Spleen (tissue), 11 donors: Measurements from ENCODE around the gene PNPLA3. TPM values are rescaled to one million over a fixed set of nuclear protein-coding genes. Genes with fewer than 3 reads are reported as not detected.

Source experiments
- DNase-seq: peaks from one replicate; pipeline ENCODE4 v3.0.0-alpha.2; 2020
- H3K27ac ChIP-seq, 8 donors: fragments of 200-600 bp; sonication (generic) in 7 of 8; 1 replicate in 4 of 8; 2 replicates in 4 of 8; pipeline versions ENCODE4 v1.5.0 to v1.8.0; 2016 to 2021; ENCODE audit warnings: inconsistent platforms in 4 of 8, mild to moderate bottlenecking in 4 of 8, moderate library complexity in 1 of 8
- H3K27me3 ChIP-seq, 7 donors: fragments of 200-600 bp; sonication (generic) in 6 of 7; replicated peaks in 1 of 7; 1 replicate in 4 of 7; 2 replicates in 3 of 7; pipeline versions ENCODE4 v1.5.0 to v1.8.0; 2016 to 2021; ENCODE audit warnings: inconsistent platforms in 3 of 7, mild to moderate bottlenecking in 1 of 7
- H3K36me3 ChIP-seq, 6 donors: fragments of 200-600 bp; sonication (generic) in 5 of 6; 1 replicate in 4 of 6; 2 replicates in 2 of 6; pipeline versions ENCODE4 v1.5.0 to v1.8.0; 2016 to 2021; ENCODE audit warnings: inconsistent platforms in 2 of 6
- H3K4me1 ChIP-seq, 6 donors: fragments of 200-600 bp; sonication (generic) in 5 of 6; 1 replicate in 3 of 6; 2 replicates in 3 of 6; pipeline versions ENCODE4 v1.5.0 to v1.8.0; 2016 to 2021; ENCODE audit warnings: inconsistent platforms in 3 of 6
- H3K4me3 ChIP-seq, 8 donors: fragments of 200-600 bp; sonication (generic) in 7 of 8; 1 replicate in 4 of 8; 2 replicates in 4 of 8; pipeline versions ENCODE4 v1.5.0 to v1.8.0; 2016 to 2021; ENCODE audit warnings: inconsistent platforms in 4 of 8, mild to moderate bottlenecking in 4 of 8, moderate library complexity in 2 of 8
- H3K9me3 ChIP-seq, 8 donors: fragments of 200-600 bp; sonication (generic) in 7 of 8; 1 replicate in 4 of 8; 2 replicates in 4 of 8; pipeline versions ENCODE4 v1.5.0 to v1.8.0; 2016 to 2021; ENCODE audit warnings: inconsistent platforms in 4 of 8
- CTCF ChIP-seq, 11 experiments: fragments of 200-600 bp in 7 of 11; fragments of 450-650 bp in 4 of 11; sonication (generic) in 4 of 11; IDR thresholded peaks in 8 of 11; conservative IDR thresholded peaks in 3 of 11; 1 replicate in 7 of 11; 2 replicates in 4 of 11; pipeline versions ENCODE4 v1.4.0 to v1.8.0; 2016 to 2021; ENCODE audit warnings: antibody characterized with exemption in 11 of 11, inconsistent platforms in 4 of 11, mild to moderate bottlenecking in 1 of 11
- POLR2A ChIP-seq, 3 donors: fragments of 450-650 bp; IDR thresholded peaks; one replicate each; pipeline ENCODE4 v1.5.1; 2017; ENCODE audit warnings: antibody characterized with exemption in 3 of 3, mild to moderate bottlenecking in 1 of 3
- POLR2AphosphoS5 ChIP-seq, 3 donors: sonication (generic); formaldehyde crosslinking; IDR thresholded peaks; one replicate each; pipeline ENCODE4 v1.5.1; 2017; ENCODE audit warnings: antibody characterized with exemption in 3 of 3
- WGBS, 5 donors: extraction: QIAGEN DNeasy Blood & Tissue Kit in 3 of 5; methylation state at CpG; one replicate each; pipeline versions ENCODE4 v1.1.5 to v1.1.7; 2013 to 2018; 5-methylcytosine and 5-hydroxymethylcytosine counted together
- intact Hi-C: fragments of 100-400 bp; cut with DNase I; formaldehyde crosslinking; loops from one replicate; pipeline ENCODE4 v1.15.0; 2023; ENCODE audit warnings: low total_unique reads
- polyA plus RNA-seq, 3 donors: library from polyadenylated mRNA; stranded (reverse); fragments of 200-250 nt; gene quantifications; one replicate each; pipeline ENCODE4 v1.2.1, GENCODE V29; 2013
- total RNA-seq, 7 donors: library from RNA; depleted of rRNA in 3 of 7; stranded (reverse); fragments of >200 nt in 3 of 7; fragmentation: NEBNext Ultra II Directional in 4 of 7; extraction: Animal tissue kit (Norgen Biotek cat#: 25700) in 4 of 7; gene quantifications; one replicate each; pipeline versions ENCODE4 v1.1.0 to v1.2.1, GENCODE V29; 2016 to 2021
- donor health status: healthy with polysubstance abuse.
- donor health status: DM: no; HTN: no; CAD: no; lungs with moderate emphysema.
- donor health status: DM: no; HTN: no; CAD: no.
- donor health status: Bipolar disorder and iron deficiency.
- donor health status: healthy.
- donor health status: DM: no; HTN: no; CAD: no.
- donor health status: DM: yes; HTN: yes; CAD: no.

The PNPLA3 gene
- total and polyA plus RNA-seq, 10 donors: 0.21 to 2.7 (median 1.2) TPM; not detected in 2

GRCh38 chr22:43922123-43922522 lies 1.5 kb upstream of the PNPLA3 start:
- Histone ChIP-seq H3K36me3 (no peaks in the 10 kb centered on the region), H3K4me3 (no peak overlapping the region), H3K27me3 (peaks cover 0 to 88% (median 23%) of the 10 kb centered on the region in 7 donors), H3K27ac (no peak overlapping the region), H3K9me3 (no peaks in the 10 kb centered on the region), H3K4me1 (peaks cover 0 to 22% (median 17%) of the 10 kb centered on the region in 6 donors)
- no peak for TF ChIP-seq POLR2AphosphoS5 (IDR thresholded peaks at IDR 0.05)
- no peak for TF ChIP-seq CTCF (IDR thresholded peaks at IDR 0.05 in 8 of 11, conservative IDR thresholded peaks at IDR 0.05 in 3 of 11)
- no peak for TF ChIP-seq POLR2A (IDR thresholded peaks at IDR 0.05)
- intact Hi-C loops: no loop called here
- 55 to 100% (median 89%) methylated on average over 1 to 3 of the region's 3 CpGs for WGBS, 5 donors
- no peak for DNase-seq

- WGBS, 5 donors: 0 to 2% (median 0%) methylated on average over 9 to 13 of the region's 13 CpGs
- Histone ChIP-seq H3K4me1 (peaks cover 0 to 22% (median 17%) of the 10 kb centered on the region in 6 donors), H3K4me3 (peak overlapping the region in 7 of 8 donors; percentile 52 to 86 (median 66)), H3K27ac (peak overlapping the region in 2 of 8 donors; percentile 5 to 36), H3K27me3 (peaks cover 0 to 77% (median 23%) of the 10 kb centered on the region in 7 donors), H3K9me3 (no peaks in the 10 kb centered on the region), H3K36me3 (no peaks in the 10 kb centered on the region)
- intact Hi-C loops: no loop called here
- TF ChIP-seq POLR2AphosphoS5 (IDR thresholded peaks at IDR 0.05) (no peak), POLR2A (IDR thresholded peaks at IDR 0.05) (no peak), CTCF (IDR thresholded peaks at IDR 0.05 in 8 of 11, conservative IDR thresholded peaks at IDR 0.05 in 3 of 11) (no peak)
- no peak for DNase-seq
These were observed 414 bp upstream of the PNPLA3 start for GRCh38 chr22:43923191-43923590.

GRCh38 chr22:43924877-43925276 lies 1.3 kb downstream of the PNPLA3 start:
- 58 to 71% (median 67%) methylated on average over 7 of the region's 7 CpGs for WGBS, 5 donors
- DNase-seq: no peak
- Histone ChIP-seq H3K27me3 (peaks cover 0 to 62% (median 23%) of the 10 kb centered on the region in 7 donors), H3K4me1 (peaks cover 0 to 22% (median 17%) of the 10 kb centered on the region in 6 donors), H3K27ac (no peak overlapping the region), H3K36me3 (no peaks in the 10 kb centered on the region), H3K9me3 (no peaks in the 10 kb centered on the region), H3K4me3 (peak overlapping the region in 1 of 8 donors; percentile 86)
- intact Hi-C loops: no loop called here
- TF ChIP-seq POLR2AphosphoS5 (IDR thresholded peaks at IDR 0.05) (no peak), CTCF (IDR thresholded peaks at IDR 0.05 in 8 of 11, conservative IDR thresholded peaks at IDR 0.05 in 3 of 11) (no peak), POLR2A (IDR thresholded peaks at IDR 0.05) (no peak)

- no peaks in the 10 kb centered on the region for H3K9me3 ChIP-seq
- TF ChIP-seq CTCF (IDR thresholded peaks at IDR 0.05 in 8 of 11, conservative IDR thresholded peaks at IDR 0.05 in 3 of 11): no peak
- no peak for TF ChIP-seq POLR2A (IDR thresholded peaks at IDR 0.05)
- TF ChIP-seq POLR2AphosphoS5 (IDR thresholded peaks at IDR 0.05): no peak
- intact Hi-C loops: no loop called here
- peaks cover 0 to 22% (median 17%) of the 10 kb centered on the region in 6 donors for H3K4me1 ChIP-seq
- 68 to 80% (median 74%) methylated on average over 4 to 6 of the region's 6 CpGs for whole genome bisulfite sequencing, 5 donors
- H3K27ac ChIP-seq: no peak overlapping the region
- no peaks in the 10 kb centered on the region for H3K36me3 ChIP-seq
- no peak for DNase-seq
- H3K27me3 ChIP-seq: peaks cover 0 to 54% (median 23%) of the 10 kb centered on the region in 7 donors
- no peak overlapping the region for H3K4me3 ChIP-seq
These were observed 2.1 kb downstream of the PNPLA3 start for GRCh38 chr22:43925433-43926348.
